ENCODE data around the gene NLRX1.
"Not testable (repeated sequence)": the region's sequence is repeated elsewhere in the genome, so short reads cannot be mapped to it uniquely, and the experiment has no call there.

The NLRX1 gene

GRCh38 chr11:119155733-119156492 lies 12.6 kb upstream of the NLRX1 start:
- no peak for DNase-seq

DNA sequence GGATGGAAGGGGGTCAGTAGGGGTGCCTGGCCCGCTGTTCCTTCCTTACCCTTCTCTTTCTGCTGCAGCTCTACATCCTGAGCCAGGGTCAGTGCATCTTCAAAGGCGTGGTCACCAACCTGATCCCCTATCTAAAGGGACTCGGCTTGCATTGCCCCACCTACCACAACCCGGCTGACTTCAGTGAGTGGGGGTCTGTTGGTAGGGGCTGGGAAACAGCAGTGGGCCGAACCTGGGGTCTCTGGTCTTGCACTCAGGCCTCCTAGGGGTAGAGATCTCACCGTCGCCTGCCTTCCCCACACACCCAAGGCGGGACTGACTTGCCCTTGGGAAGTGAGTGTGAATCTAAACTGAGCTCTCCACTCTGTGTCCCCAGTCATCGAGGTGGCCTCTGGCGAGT lies 12.0 kb upstream of the NLRX1 start:
- DNase-seq, result no peak

- no peak for DNase-seq
These were observed 11.5 kb upstream of the NLRX1 start for GRCh38 chr11:119157063-119157462.

GRCh38 chr11:119158467-119158866 lies 10.1 kb upstream of the NLRX1 start:
- no peak for DNase-seq

DNA sequence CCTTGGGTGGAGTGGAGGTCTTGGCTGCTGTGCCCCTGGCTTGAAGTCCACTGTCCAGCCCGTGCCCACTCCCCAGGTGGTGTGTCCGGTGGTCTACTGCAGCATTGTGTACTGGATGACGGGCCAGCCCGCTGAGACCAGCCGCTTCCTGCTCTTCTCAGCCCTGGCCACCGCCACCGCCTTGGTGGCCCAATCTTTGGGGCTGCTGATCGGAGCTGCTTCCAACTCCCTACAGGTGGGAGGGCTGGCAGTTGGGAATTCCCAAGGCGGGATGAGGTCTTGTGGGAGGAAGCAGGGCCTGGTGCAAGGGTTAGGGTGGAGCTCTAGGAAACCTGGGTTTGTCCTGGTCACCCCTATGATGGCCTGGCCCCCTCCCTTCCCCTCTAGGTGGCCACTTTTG lies 8.4 kb upstream of the NLRX1 start:
- DNase-seq, result no peak

- DNase-seq, result no peak
These were observed 6.7 kb upstream of the NLRX1 start for GRCh38 chr11:119161871-119162270.

- DNase-seq, result no peak
These were observed 2.0 kb upstream of the NLRX1 start for GRCh38 chr11:119166368-119167076.

DNA sequence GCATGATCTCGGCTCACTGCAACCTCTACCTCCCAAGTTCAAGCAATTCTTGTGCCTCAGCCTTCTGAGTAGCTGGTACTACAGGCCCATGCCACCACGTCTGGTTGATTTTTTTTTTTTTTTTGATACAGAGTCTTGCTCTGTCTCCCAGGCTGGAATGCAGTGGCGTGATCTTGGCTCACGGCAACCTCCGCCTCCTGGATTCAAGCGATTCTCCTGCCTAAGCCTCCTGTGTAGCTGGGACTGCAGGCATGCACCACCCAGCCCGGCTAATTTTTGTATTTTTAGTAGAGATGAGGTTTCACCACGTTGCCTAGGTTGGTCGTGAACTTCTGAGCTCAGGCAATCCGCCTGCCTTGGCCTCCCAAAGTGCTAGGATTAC lies 1.5 kb upstream of the NLRX1 start:
- DNase-seq, result not testable (repeated sequence)

- no peak for DNase-seq
These were observed 592 bp upstream of the NLRX1 start for GRCh38 chr11:119167933-119168332.

- no peak for DNase-seq
These were observed 776 bp downstream of the NLRX1 start for GRCh38 chr11:119169282-119169719.

GRCh38 chr11:119172513-119172912 lies 4.0 kb downstream of the NLRX1 start:
- DNase-seq, result no peak

- no peak for DNase-seq
These were observed 4.9 kb downstream of the NLRX1 start for GRCh38 chr11:119173453-119173852.

GRCh38 chr11:119175493-119176077 lies 7.1 kb downstream of the NLRX1 start:
- no peak for DNase-seq

DNA sequence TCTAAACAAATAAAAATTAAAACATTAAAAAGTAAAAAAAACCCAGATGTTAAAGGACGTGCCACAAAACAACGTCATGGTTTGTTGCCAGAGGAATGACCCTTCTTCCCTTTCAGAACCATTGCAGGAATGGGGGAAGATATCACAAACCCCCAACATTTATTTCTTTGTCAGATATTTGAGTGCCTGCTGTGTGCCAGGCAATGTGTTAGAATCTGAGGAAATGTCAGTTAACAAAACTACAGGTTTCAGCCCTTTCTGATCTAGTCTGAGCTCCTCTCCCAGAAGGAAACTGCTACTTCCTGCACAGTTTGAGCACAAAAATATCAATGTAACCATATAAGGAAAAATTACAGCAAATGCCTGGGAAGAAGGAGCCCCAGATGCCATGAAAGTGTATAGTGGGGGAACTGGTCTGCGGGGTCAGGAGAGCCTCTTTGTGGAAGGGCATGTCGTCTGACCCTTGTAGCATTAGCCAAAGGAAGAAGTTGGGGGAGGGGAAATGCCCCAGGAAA lies 9.7 kb downstream of the NLRX1 start:
- no peak for DNase-seq

DNA sequence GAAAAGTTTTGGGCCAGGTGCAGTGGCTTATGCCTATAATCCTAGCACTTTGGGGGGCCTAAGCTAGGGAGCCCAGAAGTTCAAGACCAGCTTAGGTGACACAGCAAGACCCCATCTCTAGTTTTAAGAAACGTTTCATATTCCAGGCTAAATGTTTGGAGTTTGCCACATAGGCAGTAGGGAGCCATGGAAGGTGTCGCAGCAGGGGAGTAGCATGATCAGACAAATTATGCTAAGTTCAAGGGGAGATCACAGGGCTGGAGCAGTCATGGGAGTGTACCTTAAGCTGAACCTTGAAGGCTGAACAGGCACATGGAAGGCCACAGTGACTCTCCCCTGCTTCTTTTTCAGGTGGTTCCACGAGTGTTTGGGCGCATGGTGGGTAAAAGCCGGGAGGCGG lies 10.8 kb downstream of the NLRX1 start:
- no peak for DNase-seq

- DNase-seq, result no peak
These were observed 11.5 kb downstream of the NLRX1 start for GRCh38 chr11:119179983-119180382.

- DNase-seq, result no peak
These were observed 12.5 kb downstream of the NLRX1 start for GRCh38 chr11:119180729-119181676.

DNA sequence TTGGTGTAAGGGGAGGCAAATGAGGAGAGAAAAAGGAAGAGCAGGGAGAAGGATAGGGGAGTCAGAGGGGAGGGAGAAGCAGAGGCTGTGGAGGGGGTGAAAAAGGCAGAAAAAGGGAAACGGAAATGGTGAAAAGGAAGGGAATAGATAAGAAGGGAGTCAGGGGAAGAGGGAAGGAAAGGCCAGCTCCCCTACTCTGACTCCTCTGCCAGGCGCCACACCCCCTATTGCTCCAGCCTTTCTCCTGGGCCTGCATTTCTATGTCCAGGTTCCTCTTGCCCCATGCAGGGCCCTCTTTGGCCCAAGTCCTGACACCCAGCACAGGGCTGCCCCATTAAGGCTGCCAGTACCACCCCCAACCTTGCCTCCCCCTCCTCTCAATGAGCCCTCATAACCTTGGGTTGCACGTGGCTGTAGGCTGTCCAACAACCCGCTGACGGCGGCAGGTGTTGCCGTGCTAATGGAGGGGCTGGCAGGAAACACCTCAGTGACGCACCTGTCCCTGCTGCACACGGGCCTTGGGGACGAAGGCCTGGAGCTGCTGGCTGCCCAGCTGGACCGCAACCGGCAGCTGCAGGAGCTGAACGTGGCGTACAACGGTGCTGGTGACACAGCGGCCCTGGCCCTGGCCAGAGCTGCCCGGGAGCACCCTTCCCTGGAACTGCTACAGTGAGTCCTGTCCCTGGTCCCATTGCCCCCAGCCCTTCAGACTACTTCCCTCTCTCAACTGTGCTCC lies 13.3 kb downstream of the NLRX1 start:
- no peak for DNase-seq

GRCh38 chr11:119184399-119184798 lies 15.9 kb downstream of the NLRX1 start:
- DNase-seq, result not testable (repeated sequence)

DNA sequence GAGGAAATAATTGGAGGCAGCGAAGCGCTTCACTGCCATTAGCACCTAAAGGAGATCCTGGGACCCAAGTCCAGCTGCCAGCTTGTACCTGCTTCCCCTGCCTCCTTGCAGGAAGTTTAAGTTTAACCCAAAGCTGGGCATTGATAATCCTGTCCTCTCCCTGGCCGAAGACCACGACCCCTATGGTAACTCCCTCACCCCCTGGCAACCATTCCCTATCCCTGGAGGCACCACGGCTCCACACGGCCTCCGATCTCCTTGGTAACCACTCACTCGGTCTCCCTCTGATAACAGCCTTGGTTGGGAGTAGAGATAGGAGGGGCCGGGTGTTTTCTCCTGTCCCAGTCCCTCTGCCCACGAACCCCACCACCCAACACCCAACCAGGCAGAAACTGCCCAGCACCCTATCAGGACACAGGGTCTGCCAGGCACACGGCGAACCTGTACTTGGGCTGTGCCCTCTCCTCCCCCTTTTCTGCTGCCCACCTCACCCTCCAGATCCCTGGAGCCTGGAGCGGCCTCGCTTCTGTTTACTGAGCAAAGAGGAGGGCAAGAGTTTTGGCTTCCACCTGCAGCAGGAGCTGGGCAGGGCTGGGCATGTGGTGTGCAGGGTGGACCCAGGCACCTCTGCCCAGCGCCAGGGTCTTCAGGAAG lies 17.6 kb downstream of the NLRX1 start:
- no peak for DNase-seq

DNA sequence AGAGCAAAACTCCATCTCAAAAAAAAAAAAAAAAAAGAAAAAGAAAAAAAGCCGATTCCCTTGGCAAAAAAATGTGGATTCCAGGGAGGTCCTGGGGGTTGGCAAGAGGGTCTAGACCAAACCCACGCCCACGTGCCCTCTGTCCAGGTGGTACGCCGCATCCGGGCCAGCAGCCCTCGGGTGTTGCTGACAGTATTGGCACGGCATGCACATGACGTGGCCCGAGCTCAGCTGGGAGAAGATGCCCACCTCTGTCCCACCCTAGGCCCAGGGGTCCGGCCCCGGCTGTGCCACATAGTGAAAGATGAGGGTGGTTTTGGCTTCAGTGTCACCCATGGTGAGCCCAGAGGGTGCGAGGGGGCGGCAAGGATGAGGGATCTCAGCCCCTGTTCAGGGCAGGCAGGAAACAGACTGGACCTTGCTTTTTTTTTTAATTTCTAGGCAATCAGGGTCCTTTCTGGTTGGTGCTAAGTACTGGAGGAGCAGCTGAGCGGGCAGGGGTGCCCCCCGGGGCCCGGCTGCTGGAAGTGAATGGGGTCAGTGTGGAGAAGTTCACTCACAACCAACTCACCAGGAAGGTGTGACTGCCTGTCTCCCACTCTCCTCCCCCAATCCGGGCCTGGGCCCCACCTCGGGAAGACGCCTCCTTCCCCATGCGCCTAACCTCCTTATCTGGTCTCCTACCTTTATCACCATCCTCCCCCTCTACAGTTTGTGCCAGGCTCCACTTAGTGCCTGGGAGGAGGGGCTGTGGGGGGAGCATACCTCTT lies 18.8 kb downstream of the NLRX1 start:
- no peak for DNase-seq
